Measurements from ENCODE around the gene MKRN2OS. TPM values are rescaled to one million over a fixed set of nuclear protein-coding genes. Genes with fewer than 3 reads are reported as not detected.

Gene MKRN2OS
- total RNA-seq, 2 experiments from 2014 or later, result not detected

DNA sequence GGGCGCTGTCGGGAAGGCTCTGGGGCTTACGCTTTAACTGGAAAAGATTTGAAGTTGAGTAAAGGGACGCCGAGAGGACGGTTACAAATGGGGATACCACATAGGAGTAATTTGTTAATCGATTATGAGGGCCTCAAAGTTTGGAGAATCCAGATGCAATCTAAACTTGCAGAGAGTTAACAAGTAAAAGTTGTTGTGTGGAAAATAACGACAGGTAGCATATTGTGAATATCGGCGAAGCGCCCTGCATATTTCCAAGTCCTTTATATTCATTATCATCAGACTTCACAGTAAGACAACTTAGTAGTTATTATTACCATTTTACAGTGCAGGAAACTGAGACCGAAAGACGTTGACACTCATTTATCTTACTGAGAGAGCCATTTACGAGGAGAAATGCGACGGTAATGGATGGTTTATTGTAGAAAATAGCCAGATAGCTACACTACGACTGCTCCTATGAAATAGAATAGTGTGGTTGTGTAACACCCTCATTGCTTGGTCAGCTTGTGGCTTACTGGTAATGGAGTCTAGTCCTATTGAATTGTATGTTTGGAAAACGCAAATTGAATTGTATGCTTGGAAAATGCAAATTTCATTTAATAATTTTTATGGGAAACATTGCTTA is 12.3 kb upstream of the MKRN2OS start:
- H3K36me3 ChIP-seq (ENCODE audit: insufficient read depth, low read length), result no peaks in the 10 kb centered on the region
- H3K27ac ChIP-seq (ENCODE audit: low read depth in 1 of 2, low read length in 2 of 2), result peak overlapping the region; percentile 85 to 91
- H3K27me3 Mint-ChIP-seq, result peaks cover 38% of the 10 kb centered on the region
- intact Hi-C loops (cut with DNase I, micrococcal nuclease), result loop anchor here (1.0 to 10.0 kb wide), 7 partner anchors 73 to 1283 kb away; partner anchors contain the start of genes RAF1 (in 2 of the 2), ATG7 (in 1 of the 2) and TSEN2 (in 1 of the 2)
- no peak for ATAC-seq (ENCODE audit: poor library complexity)
- H3K4me1 Mint-ChIP-seq (ENCODE audit: low read depth), result peaks cover 76% of the 10 kb centered on the region
- TF ChIP-seq CTCF (IDR thresholded peaks at IDR 0.05), result no peak
- H3K4me1 ChIP-seq (ENCODE audit: insufficient read depth, low read length), result peaks cover 46% of the 10 kb centered on the region
- no peaks in the 10 kb centered on the region for H3K9me3 Mint-ChIP-seq
- no peak for DNase-seq
- H3K27ac Mint-ChIP-seq, result peak overlapping the region; percentile 81
- peaks cover 12% of the 10 kb centered on the region for H3K36me3 Mint-ChIP-seq (ENCODE audit: low read depth)
- H3K9me3 ChIP-seq (ENCODE audit: control insufficient read depth in 1 of 2, insufficient read depth in 1 of 2, low read length in 2 of 2), result peaks cover 0 to 10% of the 10 kb centered on the region in 2 experiments
- H3K4me3 Mint-ChIP-seq, result peak overlapping the region; percentile 93
- peak overlapping the region; percentile 85 for H3K4me3 ChIP-seq (ENCODE audit: low read length)
- ChIA-PET POLR2A (interaction anchor here (0.9 to 3.3 kb wide), 6 partner anchors 10 to 107 kb away, joined by 3 to 19 read pairs (median 4); partner anchors contain the start of genes RAF1 and TSEN2), CTCF (no interaction called here)
- H3K27me3 ChIP-seq (ENCODE audit: control insufficient read depth in 1 of 2, insufficient read depth in 2 of 2, low read length in 2 of 2), result peaks cover 17 to 26% of the 10 kb centered on the region in 2 experiments

DNA sequence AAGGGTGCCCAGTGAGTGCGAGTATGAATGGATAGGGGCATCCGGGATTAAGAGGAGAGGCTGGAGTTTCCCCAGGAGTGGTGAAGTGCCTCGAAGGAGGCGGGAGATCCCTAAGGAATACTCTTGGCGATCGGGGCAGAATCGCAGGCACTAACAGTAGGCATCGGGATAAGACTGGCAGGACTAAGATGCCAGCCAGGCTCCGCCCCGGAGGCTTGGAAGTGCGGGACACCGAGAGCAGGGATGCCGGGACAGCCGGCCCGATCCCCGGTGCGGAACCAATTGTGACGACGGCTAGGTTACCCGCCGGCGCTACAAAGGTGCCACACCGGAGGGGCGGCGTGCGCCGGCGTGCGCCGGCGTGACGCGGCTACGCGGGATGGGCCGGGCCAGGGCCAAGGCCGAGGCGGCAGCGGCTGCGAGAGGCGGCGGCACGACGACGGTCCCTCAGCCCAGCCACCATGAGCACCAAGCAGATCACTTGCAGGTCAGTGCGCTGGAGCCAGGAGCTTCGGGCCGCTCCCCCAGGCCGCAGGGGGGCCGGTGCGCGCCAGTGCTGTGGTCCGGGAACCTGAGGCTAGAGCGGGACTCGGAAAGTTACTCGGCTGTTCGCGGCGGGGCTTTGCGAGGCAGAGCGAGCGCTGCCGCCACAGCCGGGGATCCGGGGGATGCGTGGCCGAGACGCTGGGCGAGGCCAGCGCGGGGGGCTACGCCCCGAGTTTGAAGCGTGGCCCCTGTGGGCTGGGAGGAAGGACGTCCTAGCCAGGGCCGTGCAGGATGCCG is 11.6 kb upstream of the MKRN2OS start, which contains the start of gene MKRN2:
TSS of gene MKRN2 (plus strand) at position 398 of the 783 bp plus-strand sequence. CDS start at position 462, 64 bp downstream.
- ChIA-PET POLR2A (interaction anchor here (1.0 to 3.3 kb wide), 4 partner anchors 10 to 107 kb away, joined by 3 to 19 read pairs (median 4); partner anchors contain the start of genes RAF1 and TSEN2), CTCF (no interaction called here)
- Histone ChIP-seq H3K27ac (ENCODE audit: low read depth in 1 of 2, low read length in 2 of 2) (peak within 1 kb of the TSS; percentile 85 to 91), H3K36me3 (ENCODE audit: insufficient read depth, low read length) (no peaks in the 10 kb centered on the region), H3K9me3 (ENCODE audit: control insufficient read depth in 1 of 2, insufficient read depth in 1 of 2, low read length in 2 of 2) (peaks cover 0 to 10% of the 10 kb centered on the region in 2 experiments), H3K4me3 (ENCODE audit: low read length) (peak within 1 kb of the TSS; percentile 85), H3K27me3 (ENCODE audit: control insufficient read depth in 1 of 2, insufficient read depth in 2 of 2, low read length in 2 of 2) (peaks cover 17 to 27% of the 10 kb centered on the region in 2 experiments), H3K4me1 (ENCODE audit: insufficient read depth, low read length) (peaks cover 44% of the 10 kb centered on the region)
- Mint-ChIP-seq H3K4me1 (ENCODE audit: low read depth) (peaks cover 69% of the 10 kb centered on the region), H3K27ac (peak within 1 kb of the TSS; percentile 81), H3K4me3 (peak within 1 kb of the TSS; percentile 93), H3K27me3 (peaks cover 38% of the 10 kb centered on the region), H3K36me3 (ENCODE audit: low read depth) (peaks cover 12% of the 10 kb centered on the region), H3K9me3 (no peaks in the 10 kb centered on the region)
- DNase-seq (peak; percentile 68 to 93 (median 82)), ATAC-seq (ENCODE audit: poor library complexity) (peak; percentile 93)
- TF ChIP-seq CTCF (IDR thresholded peaks at IDR 0.05), result no peak
- intact Hi-C loops (cut with DNase I, micrococcal nuclease), result loop anchor here (1.0 to 10.0 kb wide), 7 partner anchors 73 to 1282 kb away; partner anchors contain the start of genes RAF1 (in 2 of the 2), ATG7 (in 1 of the 2) and TSEN2 (in 1 of the 2)

DNA sequence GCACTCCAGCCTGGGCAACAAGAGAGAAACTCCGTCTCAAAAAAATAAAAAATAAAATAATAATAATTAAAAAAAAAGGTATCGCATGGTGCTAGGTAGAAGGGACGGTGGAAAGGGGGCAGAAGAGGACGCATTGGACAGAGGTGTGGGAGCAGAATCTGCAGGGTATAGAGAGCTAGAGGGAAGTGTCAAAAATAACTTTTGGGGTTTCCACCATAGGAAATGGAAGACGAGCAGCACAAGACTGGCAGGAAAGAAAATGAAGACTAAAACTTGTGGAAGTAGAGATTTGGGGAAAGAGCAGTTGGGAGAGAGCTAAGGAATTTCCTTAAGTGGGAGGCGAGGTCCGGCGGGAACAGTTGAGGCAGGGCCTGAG is 11.0 kb upstream of the MKRN2OS start:
- Mint-ChIP-seq H3K4me1 (ENCODE audit: low read depth) (peaks cover 63% of the 10 kb centered on the region), H3K36me3 (ENCODE audit: low read depth) (peaks cover 12% of the 10 kb centered on the region), H3K27ac (peak overlapping the region; percentile 81), H3K27me3 (peaks cover 38% of the 10 kb centered on the region), H3K9me3 (no peaks in the 10 kb centered on the region), H3K4me3 (peak overlapping the region; percentile 93)
- intact Hi-C loops (cut with DNase I, micrococcal nuclease), result loop anchor here (5.0 to 10.0 kb wide), 5 partner anchors 106 to 1282 kb away; partner anchors contain the start of genes ATG7 (in 1 of the 2) and RAF1 (in 1 of the 2)
- POLR2A ChIA-PET, result interaction anchor here (0.6 to 3.3 kb wide), 4 partner anchors 9 to 829 kb away, joined by 3 to 19 read pairs (median 4); partner anchors contain the start of genes RAF1 and TSEN2
- no peak for TF ChIP-seq CTCF (IDR thresholded peaks at IDR 0.05)
- Histone ChIP-seq H3K36me3 (ENCODE audit: insufficient read depth, low read length) (no peaks in the 10 kb centered on the region), H3K4me1 (ENCODE audit: insufficient read depth, low read length) (peaks cover 41% of the 10 kb centered on the region), H3K4me3 (ENCODE audit: low read length) (peak overlapping the region; percentile 85), H3K9me3 (ENCODE audit: control insufficient read depth in 1 of 2, insufficient read depth in 1 of 2, low read length in 2 of 2) (peaks cover 0 to 10% of the 10 kb centered on the region in 2 experiments), H3K27ac (ENCODE audit: low read depth in 1 of 2, low read length in 2 of 2) (peak overlapping the region in 1 of 2 donors; percentile 46), H3K27me3 (ENCODE audit: control insufficient read depth in 1 of 2, insufficient read depth in 2 of 2, low read length in 2 of 2) (peaks cover 17 to 27% of the 10 kb centered on the region in 2 experiments)
- CTCF ChIA-PET, result no interaction called here
- no peak for ATAC-seq (ENCODE audit: poor library complexity)
- DNase-seq, result peak in 4 of 14 experiments; percentile 1 to 43 (median 12)

All from CD4-positive, alpha-beta T cell (primary cell).